Keratinocyte (primary cell): ENCODE data around the gene ZNF136. TPM values are rescaled to one million over a fixed set of nuclear protein-coding genes. Genes with fewer than 3 reads are reported as not detected.

ENCODE experiments used
- DNase-seq: peaks from one replicate; pipeline ENCODE4 v3.0.0-alpha.2; 2011; ENCODE audit warnings: low read depth, missing footprints, low spot score
- FAIRE-seq: peaks from 2 replicates; lab custom pipeline; 2011; peaks lifted over from hg19 to GRCh38; lab: Jason Lieb, UNC
- H2AFZ ChIP-seq: 2 replicates; pipeline ENCODE4 v1.6.0; 2012; ENCODE audit warnings: low read length, control low read depth, inconsistent platforms; ENCODE audit not compliant: control insufficient read depth
- H3K27ac ChIP-seq: 2 replicates; pipeline ENCODE4 v1.5.1; 2011; ENCODE audit warnings: low read length; ENCODE audit not compliant: control insufficient read depth, insufficient read depth
- H3K27me3 ChIP-seq: 3 replicates; pipeline ENCODE4 v1.6.0; 2011; ENCODE audit warnings: low read length; ENCODE audit not compliant: control insufficient read depth, insufficient read depth; ENCODE audit errors: extremely low read depth
- H3K36me3 ChIP-seq, 2 experiments: 2 replicates in 1 of 2; 3 replicates in 1 of 2; pipeline ENCODE4 v1.5.1; 2011; ENCODE audit warnings: low read length in 2 of 2, mild to moderate bottlenecking in 1 of 2; ENCODE audit not compliant: control insufficient read depth in 2 of 2, insufficient read depth in 2 of 2; ENCODE audit errors: extremely low read depth in 1 of 2
- H3K4me1 ChIP-seq: 3 replicates; pipeline ENCODE4 v1.5.1; 2011; ENCODE audit warnings: low read length; ENCODE audit not compliant: control insufficient read depth, insufficient read depth; ENCODE audit errors: extremely low read depth
- H3K4me2 ChIP-seq: 3 replicates; pipeline ENCODE4 v1.6.0; 2011; ENCODE audit warnings: low read depth, low read length; ENCODE audit not compliant: control insufficient read depth, insufficient read depth; ENCODE audit errors: extremely low read depth
- H3K4me3 ChIP-seq, 3 experiments: fragments of 200-600 bp in 1 of 3; sonication (generic) in 1 of 3; 2 replicates in 2 of 3; 3 replicates in 1 of 3; pipeline ENCODE4 v1.5.1; 2011 to 2016; ENCODE audit warnings: low read length in 3 of 3, mild to moderate bottlenecking in 3 of 3, control low read depth in 2 of 3, inconsistent platforms in 1 of 3, low read depth in 1 of 3, mixed read lengths in 1 of 3, mixed run types in 1 of 3, moderate library complexity in 1 of 3; ENCODE audit not compliant: control insufficient read depth in 2 of 3, insufficient read depth in 2 of 3; ENCODE audit errors: extremely low read depth in 1 of 3
- H3K79me2 ChIP-seq: 2 replicates; pipeline ENCODE4 v1.6.0; 2012; ENCODE audit warnings: low read length; ENCODE audit not compliant: control insufficient read depth, insufficient read depth
- H3K9ac ChIP-seq: 3 replicates; pipeline ENCODE4 v1.6.0; 2011; ENCODE audit warnings: low read length; ENCODE audit not compliant: control insufficient read depth, insufficient read depth; ENCODE audit errors: extremely low read depth
- H3K9me1 ChIP-seq: 3 replicates; pipeline ENCODE4 v1.6.0; 2011; ENCODE audit warnings: low read length; ENCODE audit not compliant: control insufficient read depth, insufficient read depth; ENCODE audit errors: extremely low read depth
- H3K9me3 ChIP-seq: 2 replicates; pipeline ENCODE4 v1.5.1; 2012; ENCODE audit warnings: low read depth, low read length; ENCODE audit not compliant: control insufficient read depth
- H4K20me1 ChIP-seq: 3 replicates; pipeline ENCODE4 v1.6.0; 2011; ENCODE audit warnings: low read length; ENCODE audit not compliant: control insufficient read depth, insufficient read depth; ENCODE audit errors: extremely low read depth
- CTCF ChIP-seq, 3 experiments: IDR thresholded peaks in 1 of 3; conservative IDR thresholded peaks in 1 of 3; optimal IDR thresholded peaks in 1 of 3; 2 replicates in 2 of 3; 3 replicates in 1 of 3; pipeline versions ENCODE3 to v1.5.1; 2011; ENCODE audit warnings: low read length in 3 of 3, mild to moderate bottlenecking in 3 of 3, moderate library complexity in 2 of 3, control low read depth in 1 of 3, inconsistent platforms in 1 of 3; ENCODE audit not compliant: insufficient read depth in 2 of 3; ENCODE audit errors: extremely low read depth in 1 of 3
- EZH2 ChIP-seq: IDR thresholded peaks from one replicate; pipeline ENCODE4 v1.6.1; 2012; ENCODE audit warnings: inconsistent platforms, mild to moderate bottlenecking, low read length, moderate library complexity
- dilution Hi-C: fragments of 300-500 bp; cut with MboI; formaldehyde crosslinking; loops from one replicate; pipeline ENCODE4 v1.7.0; 2020; ENCODE audit warnings: low sequenced_read_pairs; ENCODE audit not compliant: extremely low pct_ligation_motif_present
- polyA plus RNA-seq, 5 experiments: library from polyadenylated mRNA; depleted of rRNA in 3 of 5; stranded (reverse) in 3 of 5; stranded (forward) in 1 of 5; unstranded in 1 of 5; fragments of >200 nt; gene quantifications; 1 replicate in 1 of 5; 2 replicates in 3 of 5; 3 replicates in 1 of 5; pipeline versions ENCODE4 v1.2.1 to v1.2.3, GENCODE V29; 2011 to 2012; ENCODE audit warnings: missing spikeins in 2 of 5, low read depth in 1 of 5, low replicate concordance in 1 of 5

Gene ZNF136
- polyA plus RNA-seq, 1 donor (not counting 4 experiments of a cell fraction or from before 2014, with no cell fraction given) = 2.9 TPM

GRCh38 chr19:12166626-12167025, 3.7 kb downstream of the ZNF136 start:
- H3K9me1 ChIP-seq = no peaks in the 10 kb centered on the region
- H3K4me2 ChIP-seq = no peak overlapping the region
- no peak overlapping the region for H3K9ac ChIP-seq
- dilution Hi-C loops = no loop called here
- no peaks in the 10 kb centered on the region for H3K9me3 ChIP-seq
- H3K79me2 ChIP-seq = peaks cover 37% of the 10 kb centered on the region
- no peaks in the 10 kb centered on the region for H4K20me1 ChIP-seq
- H3K36me3 ChIP-seq = peaks cover 2 to 7% of the 10 kb centered on the region in 2 experiments
- peaks cover 6% of the 10 kb centered on the region for H3K4me1 ChIP-seq
- TF ChIP-seq CTCF (optimal IDR thresholded peaks at IDR 0.05 in 1 of 3, IDR thresholded peaks at IDR 0.05 in 1 of 3, conservative IDR thresholded peaks at IDR 0.05 in 1 of 3; ENCODE audit: extremely low read depth in 1 of 3, insufficient read depth in 2 of 3, low read length in 3 of 3) = no peak
- no peak for TF ChIP-seq EZH2
- no peak overlapping the region for H3K27ac ChIP-seq
- no peak for DNase-seq
- H3K4me3 ChIP-seq = no peak overlapping the region
- no peak for FAIRE-seq
- H2AFZ ChIP-seq = no peak overlapping the region
- no peaks in the 10 kb centered on the region for H3K27me3 ChIP-seq

DNA sequence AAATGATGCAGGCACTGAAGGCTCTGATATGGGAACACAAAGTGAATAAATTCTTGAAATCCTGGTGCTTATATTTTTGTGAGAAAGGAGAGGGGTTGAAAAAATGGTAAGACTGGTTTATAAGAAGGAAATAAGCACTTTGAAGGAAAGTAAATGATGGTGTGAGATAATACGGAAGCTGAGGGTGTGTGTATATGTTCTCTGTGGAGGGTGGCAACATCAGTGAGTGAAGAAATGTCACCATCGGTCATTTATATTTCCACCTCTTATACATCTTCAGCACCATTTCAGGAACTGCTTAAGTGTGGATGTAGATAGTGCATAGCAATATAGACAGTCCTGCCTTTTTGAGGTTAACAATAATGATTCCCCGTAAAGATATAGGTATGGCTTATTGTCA, 17.5 kb downstream of the ZNF136 start:
- no peak overlapping the region for H3K4me2 ChIP-seq
- H4K20me1 ChIP-seq = no peaks in the 10 kb centered on the region
- dilution Hi-C loops = no loop called here
- no peaks in the 10 kb centered on the region for H3K27me3 ChIP-seq
- H3K79me2 ChIP-seq = peaks cover 2% of the 10 kb centered on the region
- no peak overlapping the region for H3K9ac ChIP-seq
- H3K4me1 ChIP-seq = no peaks in the 10 kb centered on the region
- peaks cover 0 to 6% of the 10 kb centered on the region in 2 experiments for H3K36me3 ChIP-seq
- H3K27ac ChIP-seq = no peak overlapping the region
- no peak for FAIRE-seq
- no peaks in the 10 kb centered on the region for H3K9me1 ChIP-seq
- H3K4me3 ChIP-seq = no peak overlapping the region
- H3K9me3 ChIP-seq = peaks cover 6% of the 10 kb centered on the region
- H2AFZ ChIP-seq = no peak overlapping the region
- DNase-seq = no peak
- TF ChIP-seq EZH2 (no peak), CTCF (optimal IDR thresholded peaks at IDR 0.05 in 1 of 3, IDR thresholded peaks at IDR 0.05 in 1 of 3, conservative IDR thresholded peaks at IDR 0.05 in 1 of 3; ENCODE audit: extremely low read depth in 1 of 3, insufficient read depth in 2 of 3, low read length in 3 of 3) (no peak)
